Keratinocyte (primary cell): Measurements from ENCODE around the gene NIT1. TPM values are rescaled to one million over a fixed set of nuclear protein-coding genes. Genes with fewer than 3 reads are reported as not detected.
A peak's percentile ranks its signal among the peaks of the same experiment; 100 is the strongest.

Experiments
- DNase-seq: peaks from one replicate; pipeline ENCODE4 v3.0.0-alpha.2; 2011; ENCODE audit warnings: low read depth, missing footprints, low spot score
- FAIRE-seq: peaks from 2 replicates; lab custom pipeline; 2011; peaks lifted over from hg19 to GRCh38; lab: Jason Lieb, UNC
- H2AFZ ChIP-seq: 2 replicates; pipeline ENCODE4 v1.6.0; 2012; ENCODE audit warnings: low read length, control low read depth, inconsistent platforms; ENCODE audit not compliant: control insufficient read depth
- H3K27ac ChIP-seq: 2 replicates; pipeline ENCODE4 v1.5.1; 2011; ENCODE audit warnings: low read length; ENCODE audit not compliant: control insufficient read depth, insufficient read depth
- H3K27me3 ChIP-seq: 3 replicates; pipeline ENCODE4 v1.6.0; 2011; ENCODE audit warnings: low read length; ENCODE audit not compliant: control insufficient read depth, insufficient read depth; ENCODE audit errors: extremely low read depth
- H3K36me3 ChIP-seq, 2 experiments: 2 replicates in 1 of 2; 3 replicates in 1 of 2; pipeline ENCODE4 v1.5.1; 2011; ENCODE audit warnings: low read length in 2 of 2, mild to moderate bottlenecking in 1 of 2; ENCODE audit not compliant: control insufficient read depth in 2 of 2, insufficient read depth in 2 of 2; ENCODE audit errors: extremely low read depth in 1 of 2
- H3K4me1 ChIP-seq: 3 replicates; pipeline ENCODE4 v1.5.1; 2011; ENCODE audit warnings: low read length; ENCODE audit not compliant: control insufficient read depth, insufficient read depth; ENCODE audit errors: extremely low read depth
- H3K4me2 ChIP-seq: 3 replicates; pipeline ENCODE4 v1.6.0; 2011; ENCODE audit warnings: low read depth, low read length; ENCODE audit not compliant: control insufficient read depth, insufficient read depth; ENCODE audit errors: extremely low read depth
- H3K4me3 ChIP-seq, 3 experiments: fragments of 200-600 bp in 1 of 3; sonication (generic) in 1 of 3; 2 replicates in 2 of 3; 3 replicates in 1 of 3; pipeline ENCODE4 v1.5.1; 2011 to 2016; ENCODE audit warnings: low read length in 3 of 3, mild to moderate bottlenecking in 3 of 3, control low read depth in 2 of 3, inconsistent platforms in 1 of 3, low read depth in 1 of 3, mixed read lengths in 1 of 3, mixed run types in 1 of 3, moderate library complexity in 1 of 3; ENCODE audit not compliant: control insufficient read depth in 2 of 3, insufficient read depth in 2 of 3; ENCODE audit errors: extremely low read depth in 1 of 3
- H3K79me2 ChIP-seq: 2 replicates; pipeline ENCODE4 v1.6.0; 2012; ENCODE audit warnings: low read length; ENCODE audit not compliant: control insufficient read depth, insufficient read depth
- H3K9ac ChIP-seq: 3 replicates; pipeline ENCODE4 v1.6.0; 2011; ENCODE audit warnings: low read length; ENCODE audit not compliant: control insufficient read depth, insufficient read depth; ENCODE audit errors: extremely low read depth
- H3K9me1 ChIP-seq: 3 replicates; pipeline ENCODE4 v1.6.0; 2011; ENCODE audit warnings: low read length; ENCODE audit not compliant: control insufficient read depth, insufficient read depth; ENCODE audit errors: extremely low read depth
- H3K9me3 ChIP-seq: 2 replicates; pipeline ENCODE4 v1.5.1; 2012; ENCODE audit warnings: low read depth, low read length; ENCODE audit not compliant: control insufficient read depth
- H4K20me1 ChIP-seq: 3 replicates; pipeline ENCODE4 v1.6.0; 2011; ENCODE audit warnings: low read length; ENCODE audit not compliant: control insufficient read depth, insufficient read depth; ENCODE audit errors: extremely low read depth
- EZH2 ChIP-seq: IDR thresholded peaks from one replicate; pipeline ENCODE4 v1.6.1; 2012; ENCODE audit warnings: inconsistent platforms, mild to moderate bottlenecking, low read length, moderate library complexity
- dilution Hi-C: fragments of 300-500 bp; cut with MboI; formaldehyde crosslinking; loops from one replicate; pipeline ENCODE4 v1.7.0; 2020; ENCODE audit warnings: low sequenced_read_pairs; ENCODE audit not compliant: extremely low pct_ligation_motif_present
- polyA plus RNA-seq, 5 experiments: library from polyadenylated mRNA; depleted of rRNA in 3 of 5; stranded (reverse) in 3 of 5; stranded (forward) in 1 of 5; unstranded in 1 of 5; fragments of >200 nt; gene quantifications; 1 replicate in 1 of 5; 2 replicates in 3 of 5; 3 replicates in 1 of 5; pipeline versions ENCODE4 v1.2.1 to v1.2.3, GENCODE V29; 2011 to 2012; ENCODE audit warnings: missing spikeins in 2 of 5, low read depth in 1 of 5, low replicate concordance in 1 of 5
- TF ChIP-seq, protein P1 (sequence below), 3 experiments: IDR thresholded peaks in 1 of 3; conservative IDR thresholded peaks in 1 of 3; optimal IDR thresholded peaks in 1 of 3; 2 replicates in 2 of 3; 3 replicates in 1 of 3; pipeline versions ENCODE3 to v1.5.1; 2011; ENCODE audit warnings: low read length in 3 of 3, mild to moderate bottlenecking in 3 of 3, moderate library complexity in 2 of 3, control low read depth in 1 of 3, inconsistent platforms in 1 of 3; ENCODE audit not compliant: insufficient read depth in 2 of 3; ENCODE audit errors: extremely low read depth in 1 of 3

Gene NIT1
- polyA plus RNA-seq, 1 donor (not counting 4 experiments of a cell fraction or from before 2014, with no cell fraction given) = 22.9 TPM

DNA sequence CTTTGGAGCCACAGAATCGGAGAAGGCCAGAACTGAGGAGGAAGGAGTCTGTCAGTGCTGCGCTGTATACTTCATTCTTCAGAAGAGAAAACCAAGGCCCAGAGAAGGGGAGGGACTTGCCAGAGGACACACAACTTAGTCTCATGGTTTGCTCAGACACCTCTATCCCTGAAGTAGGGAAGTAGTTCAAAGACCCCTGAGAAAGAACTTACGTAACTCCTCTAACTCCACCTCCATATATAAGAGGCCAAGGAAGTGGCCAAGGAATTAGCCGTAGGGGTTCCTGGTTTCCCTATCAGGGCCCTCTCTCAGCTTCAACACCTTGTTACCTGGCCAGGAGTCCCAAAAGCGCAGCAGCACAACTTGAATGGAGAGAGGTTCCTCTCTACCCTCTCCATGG, 28.0 kb upstream of the NIT1 start:
- no peaks in the 10 kb centered on the region for H3K9me3 ChIP-seq
- no peak overlapping the region for H3K4me3 ChIP-seq
- no peaks in the 10 kb centered on the region for H4K20me1 ChIP-seq
- peaks cover 53% of the 10 kb centered on the region for H3K4me1 ChIP-seq
- FAIRE-seq (no peak), DNase-seq (no peak)
- H3K27ac ChIP-seq = no peak overlapping the region
- dilution Hi-C loops = no loop called here
- peak overlapping the region; percentile 12 for H3K9ac ChIP-seq
- no peaks in the 10 kb centered on the region for H3K27me3 ChIP-seq
- H3K4me2 ChIP-seq = no peak overlapping the region
- TF ChIP-seq EZH2 = no peak
- TF ChIP-seq, protein P1, sequence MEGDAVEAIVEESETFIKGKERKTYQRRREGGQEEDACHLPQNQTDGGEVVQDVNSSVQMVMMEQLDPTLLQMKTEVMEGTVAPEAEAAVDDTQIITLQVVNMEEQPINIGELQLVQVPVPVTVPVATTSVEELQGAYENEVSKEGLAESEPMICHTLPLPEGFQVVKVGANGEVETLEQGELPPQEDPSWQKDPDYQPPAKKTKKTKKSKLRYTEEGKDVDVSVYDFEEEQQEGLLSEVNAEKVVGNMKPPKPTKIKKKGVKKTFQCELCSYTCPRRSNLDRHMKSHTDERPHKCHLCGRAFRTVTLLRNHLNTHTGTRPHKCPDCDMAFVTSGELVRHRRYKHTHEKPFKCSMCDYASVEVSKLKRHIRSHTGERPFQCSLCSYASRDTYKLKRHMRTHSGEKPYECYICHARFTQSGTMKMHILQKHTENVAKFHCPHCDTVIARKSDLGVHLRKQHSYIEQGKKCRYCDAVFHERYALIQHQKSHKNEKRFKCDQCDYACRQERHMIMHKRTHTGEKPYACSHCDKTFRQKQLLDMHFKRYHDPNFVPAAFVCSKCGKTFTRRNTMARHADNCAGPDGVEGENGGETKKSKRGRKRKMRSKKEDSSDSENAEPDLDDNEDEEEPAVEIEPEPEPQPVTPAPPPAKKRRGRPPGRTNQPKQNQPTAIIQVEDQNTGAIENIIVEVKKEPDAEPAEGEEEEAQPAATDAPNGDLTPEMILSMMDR (optimal IDR thresholded peaks at IDR 0.05 in 1 of 3, IDR thresholded peaks at IDR 0.05 in 1 of 3, conservative IDR thresholded peaks at IDR 0.05 in 1 of 3; ENCODE audit: extremely low read depth in 1 of 3, insufficient read depth in 2 of 3, low read length in 3 of 3) = no peak
- H3K9me1 ChIP-seq = no peaks in the 10 kb centered on the region
- H2AFZ ChIP-seq = no peak overlapping the region
- no peaks in the 10 kb centered on the region for H3K79me2 ChIP-seq
- H3K36me3 ChIP-seq = no peaks in the 10 kb centered on the region

DNA sequence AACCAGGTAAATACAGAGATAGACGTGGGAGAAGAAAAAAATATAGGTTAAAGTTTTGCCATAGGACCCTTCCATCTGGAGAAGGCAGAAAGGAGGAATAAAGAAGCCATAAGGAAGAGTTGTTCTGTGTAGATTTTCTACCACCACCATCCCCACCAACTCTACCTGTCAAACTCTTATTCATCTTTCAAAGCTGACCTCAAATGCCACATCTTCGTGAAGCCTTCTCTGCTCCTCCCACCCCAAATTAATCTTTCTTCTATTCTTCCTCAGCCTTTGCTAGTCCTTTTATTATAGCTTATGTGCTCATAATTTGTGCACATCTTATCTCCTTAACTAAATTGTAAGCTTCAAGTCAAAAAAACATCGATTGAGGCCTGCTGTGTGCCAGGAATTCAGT, 27.3 kb upstream of the NIT1 start:
- Histone ChIP-seq H2AFZ (no peak overlapping the region), H3K79me2 (no peaks in the 10 kb centered on the region), H3K4me3 (no peak overlapping the region), H3K9ac (no peak overlapping the region), H3K4me2 (no peak overlapping the region), H3K9me3 (no peaks in the 10 kb centered on the region), H3K27me3 (no peaks in the 10 kb centered on the region), H3K4me1 (peaks cover 46% of the 10 kb centered on the region), H4K20me1 (no peaks in the 10 kb centered on the region), H3K36me3 (no peaks in the 10 kb centered on the region), H3K9me1 (no peaks in the 10 kb centered on the region), H3K27ac (no peak overlapping the region)
- no peak for DNase-seq
- TF ChIP-seq EZH2 = no peak
- TF ChIP-seq, protein P1 (optimal IDR thresholded peaks at IDR 0.05 in 1 of 3, IDR thresholded peaks at IDR 0.05 in 1 of 3, conservative IDR thresholded peaks at IDR 0.05 in 1 of 3; ENCODE audit: extremely low read depth in 1 of 3, insufficient read depth in 2 of 3, low read length in 3 of 3) = no peak
- FAIRE-seq = no peak
- dilution Hi-C loops = no loop called here
